WTC11 (cell line): ENCODE measurements around the gene ZNF484. TPM values are rescaled to one million over a fixed set of nuclear protein-coding genes. Genes with fewer than 3 reads are reported as not detected.

ENCODE experiments used
- ATAC-seq: fragments of 200-7000 bp; cut with Tn5 transposase; 2 replicates; pipeline ENCODE4 v1.10.0; 2021; ENCODE audit warnings: mild to moderate bottlenecking, moderate library complexity
- CTCF ChIA-PET: fragments of 300-600 bp; sonication (Branson Sonifier 250); formaldehyde crosslinking; loops from one replicate; lab custom pipeline; 2021; ENCODE audit warnings: antibody characterized with exemption; lab: Charles Lee
- POLR2A ChIA-PET: fragments of 350-600 bp; sonication (Branson Sonifier 250); formaldehyde crosslinking; loops from one replicate; lab custom pipeline; 2021; ENCODE audit warnings: antibody characterized with exemption; lab: Charles Lee
- DNase-seq: peaks from one replicate; pipeline ENCODE4 v3.0.0; 2021; ENCODE audit warnings: low spot score
- H3K27ac Mint-ChIP-seq: 2 replicates; pipeline ENCODE4 v1.8.0; 2021; ENCODE audit warnings: mixed read lengths
- H3K27me3 Mint-ChIP-seq: 2 replicates; pipeline ENCODE4 v1.8.0; 2021; ENCODE audit warnings: low read depth, mild to moderate bottlenecking, moderate library complexity, mixed read lengths
- H3K36me3 Mint-ChIP-seq: 2 replicates; pipeline ENCODE4 v1.8.0; 2021; ENCODE audit warnings: mixed read lengths
- H3K4me1 Mint-ChIP-seq: 2 replicates; pipeline ENCODE4 v1.8.0; 2022; ENCODE audit warnings: mixed read lengths
- H3K4me3 Mint-ChIP-seq: 2 replicates; pipeline ENCODE4 v1.8.0; 2021; ENCODE audit warnings: mild to moderate bottlenecking, moderate library complexity, mixed read lengths
- H3K9me3 Mint-ChIP-seq: 2 replicates; pipeline ENCODE4 v1.8.0; 2021; ENCODE audit warnings: mixed read lengths
- GTF2I ChIP-seq: fragments of 250-450 bp; sonication (Bioruptor Pico); conservative IDR thresholded peaks from 2 replicates; pipeline ENCODE4 v1.4.0; 2021; ENCODE audit warnings: mild to moderate bottlenecking
- NFE2L1 ChIP-seq: sonication (generic); formaldehyde crosslinking; IDR thresholded peaks from 2 replicates; pipeline ENCODE4 v1.8.1; 2023; ENCODE audit warnings: missing genetic modification reagents
- NFYB ChIP-seq: sonication (generic); formaldehyde crosslinking; conservative IDR thresholded peaks from 2 replicates; pipeline ENCODE4 v1.8.0; 2022; ENCODE audit warnings: low read depth, missing genetic modification reagents
- OVOL2 ChIP-seq: fragments of 250-450 bp; sonication (Bioruptor Pico); IDR thresholded peaks from 2 replicates; pipeline ENCODE4 v1.9.0; 2021; ENCODE audit warnings: mild to moderate bottlenecking, borderline replicate concordance
- RELA ChIP-seq: sonication (generic); formaldehyde crosslinking; IDR thresholded peaks from 2 replicates; pipeline ENCODE4 v1.8.1; 2022; ENCODE audit warnings: missing genetic modification reagents, mild to moderate bottlenecking, borderline replicate concordance
- RORB ChIP-seq: fragments of 250-450 bp; sonication (Bioruptor Pico); IDR thresholded peaks from 2 replicates; pipeline ENCODE4 v1.9.0; 2021; ENCODE audit warnings: mild to moderate bottlenecking
- SMAD3 ChIP-seq: sonication (generic); formaldehyde crosslinking; IDR thresholded peaks from 2 replicates; pipeline ENCODE4 v1.8.0; 2022; ENCODE audit warnings: missing genetic modification reagents, mild to moderate bottlenecking, borderline replicate concordance
- TEAD1 ChIP-seq: sonication (generic); formaldehyde crosslinking; IDR thresholded peaks from 2 replicates; pipeline ENCODE4 v1.8.0; 2022; ENCODE audit warnings: mild to moderate bottlenecking, missing genetic modification reagents
- ZBTB21 ChIP-seq: sonication (generic); formaldehyde crosslinking; IDR thresholded peaks from 2 replicates; pipeline ENCODE4 v1.8.1; 2023; ENCODE audit warnings: mild to moderate bottlenecking, missing genetic modification reagents, borderline replicate concordance
- ZNF121 ChIP-seq: sonication (generic); formaldehyde crosslinking; IDR thresholded peaks from 2 replicates; pipeline ENCODE4 v1.8.0; 2023; ENCODE audit warnings: missing genetic modification reagents
- ZNF219 ChIP-seq: sonication (generic); formaldehyde crosslinking; IDR thresholded peaks from 2 replicates; pipeline ENCODE4 v1.8.0; 2023; ENCODE audit warnings: missing genetic modification reagents, mild to moderate bottlenecking, borderline replicate concordance
- ZNF263 ChIP-seq: sonication (generic); formaldehyde crosslinking; IDR thresholded peaks from 2 replicates; pipeline ENCODE4 v1.8.1; 2022; ENCODE audit warnings: low read depth, mild to moderate bottlenecking, moderate library complexity, missing genetic modification reagents
- total RNA-seq: library from RNA; stranded (reverse); gene quantifications from 3 replicates; pipeline ENCODE4 v1.2.3, GENCODE V29; 2021
- TF ChIP-seq, protein P1 (sequence below): fragments of 250-450 bp; sonication (Bioruptor Pico); IDR thresholded peaks from 2 replicates; pipeline ENCODE4 v1.9.0; 2021; ENCODE audit warnings: moderate library complexity, mild to moderate bottlenecking, inconsistent platforms, borderline replicate concordance
- TF ChIP-seq, protein P2 (sequence below): sonication (generic); formaldehyde crosslinking; IDR thresholded peaks from 2 replicates; pipeline ENCODE4 v1.8.0; 2022; ENCODE audit warnings: mild to moderate bottlenecking, missing genetic modification reagents
- TF ChIP-seq, protein P3 (sequence below): sonication (generic); formaldehyde crosslinking; IDR thresholded peaks from 2 replicates; pipeline ENCODE4 v1.8.1; 2023; ENCODE audit warnings: mild to moderate bottlenecking, missing genetic modification reagents, borderline replicate concordance
- TF ChIP-seq, protein P4 (sequence below): fragments of 250-450 bp; sonication (Bioruptor Pico); IDR thresholded peaks from 2 replicates; pipeline ENCODE4 v1.9.0; 2021; ENCODE audit warnings: mild to moderate bottlenecking, borderline replicate concordance
- TF ChIP-seq, protein P5 (sequence below): fragments of 250-450 bp; sonication (Bioruptor Pico); IDR thresholded peaks from 2 replicates; pipeline ENCODE4 v1.9.0; 2021; ENCODE audit warnings: mild to moderate bottlenecking
- TF ChIP-seq, protein P6 (sequence below): sonication (generic); formaldehyde crosslinking; IDR thresholded peaks from 2 replicates; pipeline ENCODE4 v1.8.1; 2023; ENCODE audit warnings: mild to moderate bottlenecking, missing genetic modification reagents
- TF ChIP-seq, protein P7 (sequence below): sonication (generic); formaldehyde crosslinking; IDR thresholded peaks from 2 replicates; pipeline ENCODE4 v1.8.1; 2022; ENCODE audit warnings: mild to moderate bottlenecking, moderate library complexity, missing genetic modification reagents

Gene ZNF484
- total RNA-seq, 1 experiment from 2014 or later, result 14.1 TPM

DNA sequence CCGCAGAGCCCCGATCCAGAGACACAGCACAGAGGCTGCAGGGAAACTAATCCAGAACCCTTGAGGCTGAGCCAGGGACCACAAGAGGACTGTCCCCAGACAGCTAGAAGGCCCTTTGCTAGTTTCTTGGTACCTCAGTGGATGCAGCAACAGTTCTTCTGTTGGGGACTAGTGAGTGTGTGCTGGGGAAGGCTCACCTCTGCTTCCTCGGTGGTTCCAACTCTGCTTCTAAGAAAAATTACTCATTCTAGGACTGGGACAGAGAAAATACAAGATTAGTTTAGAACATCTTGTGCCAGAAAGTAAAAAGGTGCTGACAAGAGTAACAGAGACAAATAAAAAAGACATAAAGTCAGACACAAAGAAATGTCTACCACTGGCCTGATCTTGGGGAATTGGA, 19.5 kb upstream of the ZNF484 start (continued):
- TF ChIP-seq NFYB (CRISPR knock-in tag), result no peak
- no peak for TF ChIP-seq ZNF121
- TF ChIP-seq, protein P1, sequence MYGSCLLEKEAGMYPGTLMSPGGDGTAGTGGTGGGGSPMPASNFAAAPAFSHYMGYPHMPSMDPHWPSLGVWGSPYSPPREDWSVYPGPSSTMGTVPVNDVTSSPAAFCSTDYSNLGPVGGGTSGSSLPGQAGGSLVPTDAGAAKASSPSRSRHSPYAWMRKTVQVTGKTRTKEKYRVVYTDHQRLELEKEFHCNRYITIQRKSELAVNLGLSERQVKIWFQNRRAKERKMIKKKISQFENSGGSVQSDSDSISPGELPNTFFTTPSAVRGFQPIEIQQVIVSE (CRISPR knock-in tag), result no peak
- TF ChIP-seq, protein P2, sequence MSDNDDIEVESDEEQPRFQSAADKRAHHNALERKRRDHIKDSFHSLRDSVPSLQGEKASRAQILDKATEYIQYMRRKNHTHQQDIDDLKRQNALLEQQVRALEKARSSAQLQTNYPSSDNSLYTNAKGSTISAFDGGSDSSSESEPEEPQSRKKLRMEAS (CRISPR knock-in tag), result no peak
- TF ChIP-seq, protein P3, sequence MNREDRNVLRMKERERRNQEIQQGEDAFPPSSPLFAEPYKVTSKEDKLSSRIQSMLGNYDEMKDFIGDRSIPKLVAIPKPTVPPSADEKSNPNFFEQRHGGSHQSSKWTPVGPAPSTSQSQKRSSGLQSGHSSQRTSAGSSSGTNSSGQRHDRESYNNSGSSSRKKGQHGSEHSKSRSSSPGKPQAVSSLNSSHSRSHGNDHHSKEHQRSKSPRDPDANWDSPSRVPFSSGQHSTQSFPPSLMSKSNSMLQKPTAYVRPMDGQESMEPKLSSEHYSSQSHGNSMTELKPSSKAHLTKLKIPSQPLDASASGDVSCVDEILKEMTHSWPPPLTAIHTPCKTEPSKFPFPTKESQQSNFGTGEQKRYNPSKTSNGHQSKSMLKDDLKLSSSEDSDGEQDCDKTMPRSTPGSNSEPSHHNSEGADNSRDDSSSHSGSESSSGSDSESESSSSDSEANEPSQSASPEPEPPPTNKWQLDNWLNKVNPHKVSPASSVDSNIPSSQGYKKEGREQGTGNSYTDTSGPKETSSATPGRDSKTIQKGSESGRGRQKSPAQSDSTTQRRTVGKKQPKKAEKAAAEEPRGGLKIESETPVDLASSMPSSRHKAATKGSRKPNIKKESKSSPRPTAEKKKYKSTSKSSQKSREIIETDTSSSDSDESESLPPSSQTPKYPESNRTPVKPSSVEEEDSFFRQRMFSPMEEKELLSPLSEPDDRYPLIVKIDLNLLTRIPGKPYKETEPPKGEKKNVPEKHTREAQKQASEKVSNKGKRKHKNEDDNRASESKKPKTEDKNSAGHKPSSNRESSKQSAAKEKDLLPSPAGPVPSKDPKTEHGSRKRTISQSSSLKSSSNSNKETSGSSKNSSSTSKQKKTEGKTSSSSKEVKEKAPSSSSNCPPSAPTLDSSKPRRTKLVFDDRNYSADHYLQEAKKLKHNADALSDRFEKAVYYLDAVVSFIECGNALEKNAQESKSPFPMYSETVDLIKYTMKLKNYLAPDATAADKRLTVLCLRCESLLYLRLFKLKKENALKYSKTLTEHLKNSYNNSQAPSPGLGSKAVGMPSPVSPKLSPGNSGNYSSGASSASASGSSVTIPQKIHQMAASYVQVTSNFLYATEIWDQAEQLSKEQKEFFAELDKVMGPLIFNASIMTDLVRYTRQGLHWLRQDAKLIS (CRISPR knock-in tag), result no peak
- no peak for TF ChIP-seq ZNF263

DNA sequence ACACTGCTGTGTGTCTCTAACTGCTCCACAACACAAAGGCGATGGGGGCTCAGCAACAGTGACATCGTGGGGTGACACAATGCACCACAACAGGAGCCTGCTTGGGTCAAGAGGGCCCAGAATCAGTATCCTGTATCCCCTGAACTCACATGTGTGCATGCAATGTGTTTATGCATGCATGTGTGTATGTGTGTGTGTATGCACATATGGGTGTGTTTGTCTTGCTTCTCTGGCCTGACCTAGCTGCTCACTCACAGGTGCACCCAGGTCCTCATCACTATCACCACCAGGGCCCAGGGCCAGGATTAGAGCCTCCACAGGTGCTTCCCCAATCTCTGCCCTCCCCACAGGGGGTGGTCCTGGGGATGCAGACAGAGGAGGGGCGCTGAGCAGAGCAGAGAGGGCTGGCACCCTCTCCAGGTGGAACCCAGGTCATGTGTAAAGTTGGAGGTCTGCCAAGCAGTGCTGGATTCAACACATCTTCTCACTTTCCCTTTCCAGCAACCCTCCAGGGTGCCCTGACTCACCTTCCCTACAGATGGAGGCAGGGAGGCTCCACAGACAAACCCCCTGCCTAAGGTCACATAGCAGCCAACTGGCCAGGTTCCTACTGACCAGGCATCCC, 18.1 kb upstream of the ZNF484 start:
- ATAC-seq, result no peak
- no peak overlapping the region for H3K27ac Mint-ChIP-seq
- peaks cover 17% of the 10 kb centered on the region for H3K9me3 Mint-ChIP-seq
- ChIA-PET CTCF (no interaction called here), POLR2A (no interaction called here)
- no peak for DNase-seq
- peaks cover 6% of the 10 kb centered on the region; the same call in 1 of the 2 replicates for H3K27me3 Mint-ChIP-seq
- peaks cover 5% of the 10 kb centered on the region; the same call in 1 of the 2 replicates for H3K36me3 Mint-ChIP-seq
- H3K4me1 Mint-ChIP-seq, result peaks cover 15% of the 10 kb centered on the region
- H3K4me3 Mint-ChIP-seq, result no peak overlapping the region
- TF ChIP-seq RELA, result no peak
- no peak for TF ChIP-seq SMAD3 (CRISPR knock-in tag)
- TF ChIP-seq, protein P4, sequence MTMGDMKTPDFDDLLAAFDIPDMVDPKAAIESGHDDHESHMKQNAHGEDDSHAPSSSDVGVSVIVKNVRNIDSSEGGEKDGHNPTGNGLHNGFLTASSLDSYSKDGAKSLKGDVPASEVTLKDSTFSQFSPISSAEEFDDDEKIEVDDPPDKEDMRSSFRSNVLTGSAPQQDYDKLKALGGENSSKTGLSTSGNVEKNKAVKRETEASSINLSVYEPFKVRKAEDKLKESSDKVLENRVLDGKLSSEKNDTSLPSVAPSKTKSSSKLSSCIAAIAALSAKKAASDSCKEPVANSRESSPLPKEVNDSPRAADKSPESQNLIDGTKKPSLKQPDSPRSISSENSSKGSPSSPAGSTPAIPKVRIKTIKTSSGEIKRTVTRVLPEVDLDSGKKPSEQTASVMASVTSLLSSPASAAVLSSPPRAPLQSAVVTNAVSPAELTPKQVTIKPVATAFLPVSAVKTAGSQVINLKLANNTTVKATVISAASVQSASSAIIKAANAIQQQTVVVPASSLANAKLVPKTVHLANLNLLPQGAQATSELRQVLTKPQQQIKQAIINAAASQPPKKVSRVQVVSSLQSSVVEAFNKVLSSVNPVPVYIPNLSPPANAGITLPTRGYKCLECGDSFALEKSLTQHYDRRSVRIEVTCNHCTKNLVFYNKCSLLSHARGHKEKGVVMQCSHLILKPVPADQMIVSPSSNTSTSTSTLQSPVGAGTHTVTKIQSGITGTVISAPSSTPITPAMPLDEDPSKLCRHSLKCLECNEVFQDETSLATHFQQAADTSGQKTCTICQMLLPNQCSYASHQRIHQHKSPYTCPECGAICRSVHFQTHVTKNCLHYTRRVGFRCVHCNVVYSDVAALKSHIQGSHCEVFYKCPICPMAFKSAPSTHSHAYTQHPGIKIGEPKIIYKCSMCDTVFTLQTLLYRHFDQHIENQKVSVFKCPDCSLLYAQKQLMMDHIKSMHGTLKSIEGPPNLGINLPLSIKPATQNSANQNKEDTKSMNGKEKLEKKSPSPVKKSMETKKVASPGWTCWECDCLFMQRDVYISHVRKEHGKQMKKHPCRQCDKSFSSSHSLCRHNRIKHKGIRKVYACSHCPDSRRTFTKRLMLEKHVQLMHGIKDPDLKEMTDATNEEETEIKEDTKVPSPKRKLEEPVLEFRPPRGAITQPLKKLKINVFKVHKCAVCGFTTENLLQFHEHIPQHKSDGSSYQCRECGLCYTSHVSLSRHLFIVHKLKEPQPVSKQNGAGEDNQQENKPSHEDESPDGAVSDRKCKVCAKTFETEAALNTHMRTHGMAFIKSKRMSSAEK, result no peak
- TF ChIP-seq, protein P5, sequence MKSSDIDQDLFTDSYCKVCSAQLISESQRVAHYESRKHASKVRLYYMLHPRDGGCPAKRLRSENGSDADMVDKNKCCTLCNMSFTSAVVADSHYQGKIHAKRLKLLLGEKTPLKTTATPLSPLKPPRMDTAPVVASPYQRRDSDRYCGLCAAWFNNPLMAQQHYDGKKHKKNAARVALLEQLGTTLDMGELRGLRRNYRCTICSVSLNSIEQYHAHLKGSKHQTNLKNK (CRISPR knock-in tag), result no peak
- TF ChIP-seq ZBTB21 (CRISPR knock-in tag), result no peak
- TF ChIP-seq, protein P3 (CRISPR knock-in tag), result no peak
- TF ChIP-seq, protein P6, sequence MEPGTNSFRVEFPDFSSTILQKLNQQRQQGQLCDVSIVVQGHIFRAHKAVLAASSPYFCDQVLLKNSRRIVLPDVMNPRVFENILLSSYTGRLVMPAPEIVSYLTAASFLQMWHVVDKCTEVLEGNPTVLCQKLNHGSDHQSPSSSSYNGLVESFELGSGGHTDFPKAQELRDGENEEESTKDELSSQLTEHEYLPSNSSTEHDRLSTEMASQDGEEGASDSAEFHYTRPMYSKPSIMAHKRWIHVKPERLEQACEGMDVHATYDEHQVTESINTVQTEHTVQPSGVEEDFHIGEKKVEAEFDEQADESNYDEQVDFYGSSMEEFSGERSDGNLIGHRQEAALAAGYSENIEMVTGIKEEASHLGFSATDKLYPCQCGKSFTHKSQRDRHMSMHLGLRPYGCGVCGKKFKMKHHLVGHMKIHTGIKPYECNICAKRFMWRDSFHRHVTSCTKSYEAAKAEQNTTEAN, result no peak
- no peak for TF ChIP-seq OVOL2 (CRISPR knock-in tag)
- no peak for TF ChIP-seq GTF2I (CRISPR knock-in tag)
- no peak for TF ChIP-seq RORB
- TF ChIP-seq TEAD1 (CRISPR knock-in tag), result no peak
- TF ChIP-seq, protein P7, sequence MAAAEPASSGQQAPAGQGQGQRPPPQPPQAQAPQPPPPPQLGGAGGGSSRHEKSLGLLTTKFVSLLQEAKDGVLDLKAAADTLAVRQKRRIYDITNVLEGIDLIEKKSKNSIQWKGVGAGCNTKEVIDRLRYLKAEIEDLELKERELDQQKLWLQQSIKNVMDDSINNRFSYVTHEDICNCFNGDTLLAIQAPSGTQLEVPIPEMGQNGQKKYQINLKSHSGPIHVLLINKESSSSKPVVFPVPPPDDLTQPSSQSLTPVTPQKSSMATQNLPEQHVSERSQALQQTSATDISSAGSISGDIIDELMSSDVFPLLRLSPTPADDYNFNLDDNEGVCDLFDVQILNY (CRISPR knock-in tag), result no peak
- TF ChIP-seq ZNF219 (CRISPR knock-in tag), result no peak
- TF ChIP-seq, protein P1 (CRISPR knock-in tag), result no peak
- TF ChIP-seq NFE2L1 (CRISPR knock-in tag), result no peak
